Suprapubic skin (tissue), 4 donors: Measurements from ENCODE around the gene SLC44A4.

ENCODE experiments used
- POLR2A ChIP-seq, 2 donors: fragments of 450-650 bp; IDR thresholded peaks; one replicate each; pipeline ENCODE4 v1.6.1; 2017; ENCODE audit warnings: antibody characterized with exemption in 2 of 2, mild to moderate bottlenecking in 2 of 2, moderate library complexity in 2 of 2
- POLR2AphosphoS5 ChIP-seq, 3 donors: sonication (generic); formaldehyde crosslinking; IDR thresholded peaks; one replicate each; pipeline ENCODE4 v1.6.1; 2017; ENCODE audit warnings: antibody characterized with exemption in 3 of 3
- TF ChIP-seq, protein P1 (sequence below), 2 donors: fragments of 200-600 bp in 1 of 2; fragments of 450-650 bp in 1 of 2; sonication (generic) in 1 of 2; IDR thresholded peaks; one replicate each; pipeline ENCODE4 v1.5.1; 2016 to 2019; ENCODE audit warnings: antibody characterized with exemption in 2 of 2, mild to moderate bottlenecking in 1 of 2, moderate library complexity in 1 of 2

- no peak for TF ChIP-seq POLR2A (IDR thresholded peaks at IDR 0.05)
- no peak for TF ChIP-seq POLR2AphosphoS5 (IDR thresholded peaks at IDR 0.05)
- TF ChIP-seq, protein P1, sequence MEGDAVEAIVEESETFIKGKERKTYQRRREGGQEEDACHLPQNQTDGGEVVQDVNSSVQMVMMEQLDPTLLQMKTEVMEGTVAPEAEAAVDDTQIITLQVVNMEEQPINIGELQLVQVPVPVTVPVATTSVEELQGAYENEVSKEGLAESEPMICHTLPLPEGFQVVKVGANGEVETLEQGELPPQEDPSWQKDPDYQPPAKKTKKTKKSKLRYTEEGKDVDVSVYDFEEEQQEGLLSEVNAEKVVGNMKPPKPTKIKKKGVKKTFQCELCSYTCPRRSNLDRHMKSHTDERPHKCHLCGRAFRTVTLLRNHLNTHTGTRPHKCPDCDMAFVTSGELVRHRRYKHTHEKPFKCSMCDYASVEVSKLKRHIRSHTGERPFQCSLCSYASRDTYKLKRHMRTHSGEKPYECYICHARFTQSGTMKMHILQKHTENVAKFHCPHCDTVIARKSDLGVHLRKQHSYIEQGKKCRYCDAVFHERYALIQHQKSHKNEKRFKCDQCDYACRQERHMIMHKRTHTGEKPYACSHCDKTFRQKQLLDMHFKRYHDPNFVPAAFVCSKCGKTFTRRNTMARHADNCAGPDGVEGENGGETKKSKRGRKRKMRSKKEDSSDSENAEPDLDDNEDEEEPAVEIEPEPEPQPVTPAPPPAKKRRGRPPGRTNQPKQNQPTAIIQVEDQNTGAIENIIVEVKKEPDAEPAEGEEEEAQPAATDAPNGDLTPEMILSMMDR (IDR thresholded peaks at IDR 0.05), result no peak
Observed at GRCh38 chr6:31901415-31901952, 22.7 kb upstream of the SLC44A4 start.
